C4-2B (cell line): ENCODE results near the gene TSPAN9.

Experiments used
- CTCF ChIP-seq: fragments of 450-650 bp; conservative IDR thresholded peaks from 2 replicates; pipeline ENCODE4 v1.5.1; 2017; ENCODE audit warnings: mild to moderate bottlenecking
- ZFX ChIP-seq: fragments of 450-650 bp; IDR thresholded peaks from 2 replicates; pipeline ENCODE4 v1.6.1; 2017

GRCh38 chr12:3115078-3115477 is 37.9 kb downstream of the TSPAN9 start:
- TF ChIP-seq CTCF (no peak), ZFX (no peak)
